NOMO-1 (cell line): ENCODE data around the gene PICALM.
A peak's percentile ranks its signal among the peaks of the same experiment; 100 is the strongest.
"Not testable (repeated sequence)": the region's sequence is repeated elsewhere in the genome, so short reads cannot be mapped to it uniquely, and the experiment has no call there.

Experiments used
- DNase-seq, 2 experiments: peaks; one replicate each; lab custom pipeline; 2025; ENCODE audit not compliant: unreplicated experiment in 2 of 2; lab: John Stamatoyannopoulos, UW

The PICALM gene

GRCh38 chr11:86002431-86002830 lies 66.5 kb downstream of the PICALM start:
- no peak for DNase-seq

GRCh38 chr11:85991508-85991907 lies 77.4 kb downstream of the PICALM start:
- no peak for DNase-seq

GRCh38 chr11:85989746-85990145 lies 79.1 kb downstream of the PICALM start:
- peak in 1 of 2 experiments; percentile 28 for DNase-seq

DNA sequence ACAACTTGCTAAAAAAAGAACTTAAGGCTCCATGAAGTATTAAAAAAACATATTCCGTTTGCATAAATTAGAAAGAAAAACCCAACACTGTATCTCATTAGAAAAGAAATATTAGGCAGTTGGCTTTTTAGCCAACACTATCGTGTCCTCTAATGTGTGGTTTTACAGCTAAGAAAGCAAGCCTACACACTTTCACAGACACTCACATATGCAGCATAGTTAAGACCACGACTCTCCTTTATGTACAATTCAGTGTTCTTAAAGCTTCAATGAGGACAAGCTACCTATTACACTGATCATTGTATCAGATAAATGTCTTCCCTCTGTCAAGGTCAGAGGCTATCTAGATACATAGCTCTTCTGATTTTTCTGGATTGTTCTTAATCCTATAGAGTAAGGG lies 80.1 kb downstream of the PICALM start:
- no peak for DNase-seq

- DNase-seq = no peak
These were observed 91.1 kb downstream of the PICALM start for GRCh38 chr11:85977751-85978160.

DNA sequence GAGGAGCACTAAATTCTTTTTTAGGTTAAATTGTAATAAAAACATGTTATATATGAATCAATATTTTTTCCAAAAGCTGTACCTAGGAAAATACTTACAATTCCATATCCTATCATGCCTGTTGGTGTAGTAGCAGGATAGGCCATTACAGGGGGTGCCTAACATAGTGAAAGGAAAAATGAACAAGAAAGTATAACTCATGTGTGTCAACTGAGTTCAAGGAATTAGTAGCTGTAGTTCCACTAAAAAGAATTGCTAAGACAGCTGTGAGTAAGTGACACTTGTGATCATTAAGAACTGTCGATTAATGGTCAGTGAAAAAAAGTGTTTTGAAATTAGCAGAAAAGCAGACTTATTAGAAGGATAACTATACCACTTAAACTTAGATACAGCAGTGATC lies 92.4 kb downstream of the PICALM start:
- no peak for DNase-seq

- no peak for DNase-seq
These were observed 94.8 kb downstream of the PICALM start for GRCh38 chr11:85974122-85974521.

DNA sequence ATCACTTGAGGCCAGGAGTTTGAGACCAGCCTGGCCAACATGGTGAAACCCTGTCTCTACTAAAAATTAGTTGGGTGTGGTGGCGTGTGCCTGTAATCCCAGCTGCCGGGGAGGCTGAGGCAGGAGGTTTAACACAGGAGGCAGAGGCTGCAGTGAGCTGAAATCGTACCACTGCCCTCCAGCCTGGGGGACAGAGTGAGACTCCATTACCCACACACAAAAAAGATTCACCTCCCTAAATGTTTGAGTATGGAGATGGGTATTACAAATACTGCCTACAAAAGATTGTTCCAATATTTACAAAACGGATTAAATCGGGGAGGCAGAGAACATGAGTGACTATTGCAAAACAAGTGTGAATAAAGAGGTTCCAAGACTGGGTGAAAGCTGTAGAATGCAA lies 98.3 kb downstream of the PICALM start:
- DNase-seq = no peak

DNA sequence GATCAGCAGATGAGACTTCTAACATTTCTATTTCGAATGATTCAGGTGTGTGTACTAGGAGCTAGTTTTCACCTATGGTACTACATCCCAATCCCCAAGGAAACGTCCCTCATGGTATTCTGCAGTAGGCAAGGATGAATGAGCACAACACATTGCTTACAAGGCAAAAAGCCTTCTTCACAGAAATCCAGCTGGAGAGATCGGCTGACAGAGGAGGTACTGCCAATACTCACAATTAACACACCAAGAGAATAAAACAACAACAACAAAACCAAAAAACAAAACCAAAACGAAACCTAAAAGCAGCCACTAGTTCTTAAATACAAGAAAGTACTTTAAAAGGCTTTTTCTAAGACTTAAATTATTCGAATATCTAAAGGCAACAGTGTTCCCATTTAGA lies 101.4 kb downstream of the PICALM start:
- no peak for DNase-seq

- DNase-seq = no peak
These were observed 103.7 kb downstream of the PICALM start for GRCh38 chr11:85965202-85965601.

GRCh38 chr11:85961930-85962363 lies 106.9 kb downstream of the PICALM start:
- DNase-seq = no peak

- no peak for DNase-seq
These were observed 107.8 kb downstream of the PICALM start for GRCh38 chr11:85961130-85961529.

DNA sequence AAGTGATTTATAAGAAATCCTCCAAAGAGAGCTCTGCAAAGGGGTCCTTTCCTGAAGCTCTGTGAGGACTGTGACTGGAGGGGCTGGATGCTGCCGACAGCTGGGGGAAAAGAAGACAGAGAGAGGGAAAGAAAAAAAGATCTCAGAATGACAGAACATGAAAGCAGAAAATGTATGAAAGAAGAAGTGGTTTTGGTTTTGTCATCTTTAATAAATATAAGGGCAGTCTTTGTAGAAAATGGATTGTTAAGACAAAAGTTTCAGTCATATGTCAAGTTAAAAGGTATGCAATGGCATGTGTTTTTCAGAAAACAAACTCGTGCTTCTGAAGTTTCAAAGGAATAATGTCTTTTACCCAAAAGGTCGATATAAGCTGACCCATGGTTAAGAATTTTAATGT lies 108.2 kb downstream of the PICALM start:
- DNase-seq = no peak

GRCh38 chr11:85955531-85955930 lies 113.4 kb downstream of the PICALM start:
- DNase-seq = no peak

DNA sequence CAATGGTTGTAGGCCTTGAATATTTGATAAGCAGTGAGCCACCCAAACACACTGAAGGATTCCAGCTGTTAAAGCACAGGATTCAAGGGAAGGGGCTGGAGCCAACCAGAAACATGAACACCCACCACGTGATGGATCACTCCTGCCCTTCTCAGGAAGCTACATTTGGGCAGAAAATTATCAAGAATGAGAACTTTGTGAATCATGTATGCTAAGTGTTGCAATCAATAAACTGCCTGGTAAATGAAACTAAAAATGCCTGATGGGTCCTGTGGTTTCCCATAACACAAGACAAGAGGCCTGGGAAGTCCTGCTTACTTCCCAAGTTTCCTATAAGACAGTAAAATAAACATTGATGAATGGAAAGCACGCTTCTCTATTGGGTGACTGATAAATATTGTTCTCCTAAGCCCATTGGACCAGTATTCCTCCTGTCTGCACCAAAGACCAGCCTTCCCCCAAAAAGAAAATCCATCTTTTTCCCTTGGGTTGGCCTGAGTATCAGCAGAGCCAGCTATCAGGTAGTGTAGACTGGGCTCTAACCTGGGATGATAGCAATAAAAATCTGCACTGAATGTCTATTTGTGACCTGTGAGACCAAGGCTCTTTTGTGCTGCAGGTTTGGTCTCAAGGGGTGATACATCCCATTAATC lies 115.3 kb downstream of the PICALM start:
- no peak for DNase-seq

- DNase-seq = not testable (repeated sequence)
These were observed 116.8 kb downstream of the PICALM start for GRCh38 chr11:85952108-85952485.

GRCh38 chr11:85951428-85952107 lies 117.3 kb downstream of the PICALM start:
- DNase-seq = no peak

DNA sequence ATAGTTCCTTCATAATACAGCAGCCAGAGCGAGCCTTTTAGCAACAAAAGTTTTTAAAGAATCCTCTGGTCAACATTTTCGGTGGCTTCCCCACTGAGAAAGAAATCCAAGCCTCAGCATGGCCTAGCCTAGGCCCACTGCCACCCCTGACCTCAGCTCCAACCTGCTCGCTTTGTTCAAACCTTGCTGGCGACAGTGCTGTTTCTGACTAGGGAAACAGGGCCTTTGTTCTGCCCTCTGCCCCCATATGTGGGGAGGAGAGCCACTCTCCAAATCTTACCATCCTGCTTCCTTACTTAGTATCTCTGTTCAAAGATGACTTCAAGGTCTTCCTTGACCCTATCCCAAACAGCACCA lies 117.9 kb downstream of the PICALM start:
- DNase-seq = no peak

DNA sequence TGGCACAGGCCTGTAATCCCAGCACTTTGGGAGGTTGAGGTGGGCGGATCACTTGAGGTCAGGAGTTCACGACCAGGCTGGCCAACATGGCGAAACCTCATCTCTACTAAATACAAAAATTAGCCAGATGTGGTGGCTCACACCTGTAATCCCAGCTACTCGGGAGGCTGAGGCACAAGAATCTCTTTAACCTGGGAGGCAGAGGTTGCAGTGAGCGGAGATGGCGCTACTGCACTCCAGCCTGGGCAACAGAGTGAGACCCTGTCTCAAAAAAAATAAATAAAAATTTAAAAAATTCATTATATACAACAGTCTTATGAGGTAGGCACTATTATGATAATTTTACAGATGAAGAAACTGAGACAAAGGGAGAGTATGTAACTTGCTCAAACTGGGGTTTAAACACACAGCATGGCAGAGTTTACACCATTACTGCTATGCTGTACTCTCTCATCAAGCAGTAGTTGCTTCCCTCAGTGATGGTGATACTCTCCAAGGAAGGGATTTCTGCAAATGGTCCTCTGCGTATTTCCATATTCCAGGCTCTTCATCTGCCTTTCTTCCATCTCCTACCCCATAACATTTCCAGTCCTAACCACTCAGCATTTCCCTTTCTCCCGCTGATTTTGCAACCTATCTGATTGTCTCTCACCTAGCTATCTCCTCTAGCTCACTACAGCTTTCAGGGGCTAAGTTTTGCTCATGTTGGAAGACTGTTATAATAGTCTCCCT lies 118.4 kb downstream of the PICALM start:
- DNase-seq = no peak

DNA sequence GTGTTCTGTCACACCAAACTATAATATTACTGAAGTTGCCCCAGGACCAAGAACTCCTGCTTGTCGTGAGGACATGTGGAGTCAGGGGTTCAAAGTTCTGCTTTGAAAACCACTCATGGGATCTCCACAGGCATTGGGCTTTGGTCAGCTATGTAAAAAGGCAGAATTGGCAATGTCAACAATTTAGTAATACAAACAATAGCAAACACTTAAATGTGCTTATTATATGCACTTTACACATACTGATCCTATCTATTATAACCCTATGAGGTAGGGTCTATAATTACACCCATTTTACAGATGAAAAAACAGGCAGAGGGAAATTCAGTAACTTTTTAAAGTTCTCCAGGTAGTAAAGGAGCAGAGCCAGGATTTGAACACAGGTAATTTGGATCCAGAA lies 119.1 kb downstream of the PICALM start:
- DNase-seq = no peak

DNA sequence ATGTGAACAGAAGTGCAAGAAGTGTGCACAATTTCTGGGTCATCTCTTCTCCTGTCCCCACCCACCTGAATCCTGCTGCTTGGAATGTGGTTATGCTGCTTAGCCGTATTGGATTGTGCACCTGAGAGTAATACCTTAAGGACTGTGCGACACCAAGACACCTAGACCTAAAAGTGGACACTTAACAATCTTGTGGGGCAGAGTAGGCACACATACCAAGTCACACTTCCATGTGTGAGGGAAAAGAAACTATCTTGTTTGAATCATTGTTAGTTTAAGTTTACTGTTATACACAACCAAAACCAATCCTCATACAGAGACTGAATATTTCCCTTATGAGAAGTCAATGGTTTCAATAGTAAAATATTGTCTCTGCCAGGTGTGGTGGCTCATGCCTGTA lies 120.0 kb downstream of the PICALM start:
- no peak for DNase-seq
